Right lobe of liver (tissue), 6 donors: ENCODE data around the gene FTO. TPM values are rescaled to one million over a fixed set of nuclear protein-coding genes. Genes with fewer than 3 reads are reported as not detected.

Source experiments
- ATAC-seq, 4 donors: fragments of 200-7000 bp; cut with Tn5 transposase; one replicate each; pipeline ENCODE4 v1.9.1; 2020; ENCODE audit warnings: mild to moderate bottlenecking in 4 of 4, moderate library complexity in 4 of 4
- DNase-seq, 3 donors: peaks; one replicate each; pipeline ENCODE4 v3.0.0-alpha.2; 2020
- H3K27ac ChIP-seq, 3 donors: fragments of 200-600 bp; one replicate each; pipeline ENCODE4 v1.8.0; 2022
- H3K27me3 ChIP-seq, 2 donors: fragments of 200-600 bp; one replicate each; pipeline ENCODE4 v1.8.0; 2022
- H3K36me3 ChIP-seq, 4 donors: fragments of 200-600 bp; sonication (generic) in 1 of 4; one replicate each; pipeline versions ENCODE4 v1.5.1 to v1.8.0; 2017 to 2022; ENCODE audit warnings: control low read depth in 1 of 4
- H3K4me1 ChIP-seq, 4 donors: fragments of 200-600 bp; sonication (generic) in 1 of 4; one replicate each; pipeline versions ENCODE4 v1.5.1 to v1.8.0; 2017 to 2022; ENCODE audit warnings: control low read depth in 1 of 4
- H3K4me3 ChIP-seq, 3 donors: fragments of 200-600 bp; one replicate each; pipeline ENCODE4 v1.8.0; 2022
- H3K9me3 ChIP-seq, 4 donors: fragments of 200-600 bp; sonication (generic) in 1 of 4; one replicate each; pipeline versions ENCODE4 v1.5.1 to v1.8.0; 2017 to 2022; ENCODE audit warnings: control low read depth in 1 of 4
- CTCF ChIP-seq, 4 donors: fragments of 200-600 bp in 3 of 4; fragments of 450-650 bp in 1 of 4; IDR thresholded peaks; one replicate each; pipeline versions ENCODE4 v1.5.1 to v1.8.0; 2016 to 2022; ENCODE audit warnings: antibody characterized with exemption in 4 of 4, mild to moderate bottlenecking in 2 of 4
- POLR2A ChIP-seq: fragments of 450-650 bp; IDR thresholded peaks from one replicate; pipeline ENCODE4 v1.6.1; 2017; ENCODE audit warnings: antibody characterized with exemption, mild to moderate bottlenecking
- WGBS: methylation state at CpG from one replicate; pipeline ENCODE4 v1.1.6; 2018; ENCODE audit warnings: low coverage, low lambda C conversion rate; ENCODE audit not compliant: insufficient coverage; ENCODE audit errors: missing lambda C conversion rate; 5-methylcytosine and 5-hydroxymethylcytosine counted together
- intact Hi-C, 2 donors: fragments of 100-400 bp; cut with DNase I; formaldehyde crosslinking; loops; one replicate each; pipeline versions ENCODE4 v1.11.2 to v1.14.1; 2022
- total RNA-seq, 6 experiments: library from RNA; depleted of rRNA in 2 of 6; stranded (reverse); fragments of >200 nt in 2 of 6; fragmentation: NEBNext Ultra II Directional in 3 of 6; extraction: Animal tissue kit (Norgen Biotek cat#: 25700) in 3 of 6; gene quantifications; one replicate each; pipeline versions ENCODE4 v1.1.0 to v1.2.4, GENCODE V29; 2016 to 2023
- donor health status: DM: no; HTN: yes; CAD: no.
- donor health status: DM: no; HTN: no; CAD: no.
- donor health status: DM: no; HTN: no; CAD: no.
- donor health status: DM: no; HTN: yes; CAD: no.
- donor health status: DM: no; HTN: yes; CAD: no.

Gene FTO
- total RNA-seq, 6 experiments from 2014 or later, result 28.9 to 51.6 (median 33.6) TPM

- Histone ChIP-seq H3K36me3 (no peaks in the 10 kb centered on the region), H3K4me3 (no peak overlapping the region), H3K9me3 (no peaks in the 10 kb centered on the region), H3K27me3 (no peaks in the 10 kb centered on the region), H3K4me1 (peaks cover 0 to 4% (median 0%) of the 10 kb centered on the region in 4 donors), H3K27ac (no peak overlapping the region)
- DNase-seq, result no peak
- TF ChIP-seq POLR2A (no peak), CTCF (IDR thresholded peaks at IDR 0.05) (no peak)
- no peak for ATAC-seq
- WGBS, result 68% methylated on average over 5 of the region's 5 CpGs
- intact Hi-C loops, result no loop called here
These were observed 431.7 kb downstream of the FTO start for GRCh38 chr16:54135361-54136275.

- TF ChIP-seq POLR2A, result no peak
- no peak for TF ChIP-seq CTCF (IDR thresholded peaks at IDR 0.05)
- WGBS, result no CpG with 5 or more reads among the region's 2 CpGs
- Histone ChIP-seq H3K27ac (no peak overlapping the region), H3K9me3 (no peaks in the 10 kb centered on the region), H3K27me3 (no peaks in the 10 kb centered on the region), H3K4me3 (no peak overlapping the region), H3K4me1 (peaks cover 0 to 5% (median 0%) of the 10 kb centered on the region in 4 donors), H3K36me3 (no peaks in the 10 kb centered on the region)
- DNase-seq (no peak), ATAC-seq (no peak)
- intact Hi-C loops, result no loop called here
These were observed 432.3 kb downstream of the FTO start for GRCh38 chr16:54136276-54136625.

- no peak for ATAC-seq
- 46% methylated on average over 2 of the region's 4 CpGs for WGBS
These were observed 436.3 kb downstream of the FTO start for GRCh38 chr16:54140057-54140787.

GRCh38 chr16:54140788-54141136 lies 436.8 kb downstream of the FTO start:
- DNase-seq, result no peak
- intact Hi-C loops, result no loop called here
- Histone ChIP-seq H3K36me3 (no peaks in the 10 kb centered on the region), H3K27me3 (no peaks in the 10 kb centered on the region), H3K27ac (no peak overlapping the region), H3K4me3 (no peak overlapping the region), H3K4me1 (peaks cover 0 to 5% (median 0%) of the 10 kb centered on the region in 4 donors), H3K9me3 (no peaks in the 10 kb centered on the region)
- 87% methylated on average over 4 of the region's 4 CpGs for WGBS
- no peak for ATAC-seq
- no peak for TF ChIP-seq POLR2A
- no peak for TF ChIP-seq CTCF (IDR thresholded peaks at IDR 0.05)

More at GRCh38 chr16:54140057-54140787, 436.3 kb downstream of the FTO start:
- Histone ChIP-seq H3K36me3 (no peaks in the 10 kb centered on the region), H3K4me3 (no peak overlapping the region), H3K9me3 (no peaks in the 10 kb centered on the region), H3K27ac (no peak overlapping the region), H3K27me3 (no peaks in the 10 kb centered on the region), H3K4me1 (peaks cover 0 to 5% (median 0%) of the 10 kb centered on the region in 4 donors)
- TF ChIP-seq CTCF (IDR thresholded peaks at IDR 0.05) (no peak), POLR2A (no peak)
- intact Hi-C loops, result no loop called here
- DNase-seq, result no peak
